HG03565 (cell line): ENCODE results near the gene SUMO4.
A peak's percentile ranks its signal among the peaks of the same experiment; 100 is the strongest.

Experiments used
- ATAC-seq: cut with Tn5 transposase; IDR thresholded peaks from one replicate; pipeline ENCODE4 v1.9.1; 2021; ENCODE audit warnings: mild to moderate bottlenecking, moderate library complexity; ENCODE audit not compliant: unreplicated experiment

The SUMO4 gene

DNA sequence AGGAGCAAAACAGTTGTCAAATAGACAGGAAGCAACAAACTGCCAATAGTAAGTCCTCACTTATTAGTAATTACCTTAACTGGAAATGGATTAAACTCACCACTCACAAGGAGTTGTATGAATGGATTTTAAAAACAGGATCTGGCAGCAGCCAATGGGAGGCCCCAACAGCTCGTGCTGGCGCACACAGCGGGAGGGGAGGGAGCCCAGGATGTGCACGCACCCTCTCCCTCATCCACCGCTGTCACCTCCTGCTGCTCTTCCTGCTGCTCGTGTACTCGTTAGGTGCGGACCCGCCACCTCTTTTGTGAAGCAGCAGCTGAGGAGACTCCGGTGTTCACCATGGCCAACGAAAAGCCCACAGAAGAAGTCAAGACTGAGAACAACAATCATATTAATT is at the start of gene SUMO4:
Gene SUMO4, plus strand, starts transcription at position 213 of the 400 bp plus-strand sequence. Its CDS starts 130 bp downstream, at position 343.
- no peak for ATAC-seq

DNA sequence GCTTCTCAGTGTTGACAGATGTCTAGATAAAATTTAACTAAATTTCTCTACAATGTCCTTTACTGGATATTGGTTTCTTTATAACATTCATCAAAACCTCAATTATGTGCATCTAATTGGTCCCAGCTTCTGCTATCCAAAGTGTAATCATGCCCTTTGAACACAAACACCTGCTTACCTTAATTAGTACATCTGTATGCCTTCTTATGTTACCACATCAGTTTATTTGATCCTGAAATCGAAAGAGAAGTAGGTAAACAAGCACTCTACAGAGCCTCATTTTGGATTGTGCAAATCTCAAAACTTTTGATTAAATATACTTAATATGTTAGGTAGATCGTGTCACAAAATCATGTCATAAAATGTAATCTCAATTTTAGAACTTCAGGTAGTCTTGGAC is 46.1 kb upstream of the SUMO4 start:
- ATAC-seq = no peak

DNA sequence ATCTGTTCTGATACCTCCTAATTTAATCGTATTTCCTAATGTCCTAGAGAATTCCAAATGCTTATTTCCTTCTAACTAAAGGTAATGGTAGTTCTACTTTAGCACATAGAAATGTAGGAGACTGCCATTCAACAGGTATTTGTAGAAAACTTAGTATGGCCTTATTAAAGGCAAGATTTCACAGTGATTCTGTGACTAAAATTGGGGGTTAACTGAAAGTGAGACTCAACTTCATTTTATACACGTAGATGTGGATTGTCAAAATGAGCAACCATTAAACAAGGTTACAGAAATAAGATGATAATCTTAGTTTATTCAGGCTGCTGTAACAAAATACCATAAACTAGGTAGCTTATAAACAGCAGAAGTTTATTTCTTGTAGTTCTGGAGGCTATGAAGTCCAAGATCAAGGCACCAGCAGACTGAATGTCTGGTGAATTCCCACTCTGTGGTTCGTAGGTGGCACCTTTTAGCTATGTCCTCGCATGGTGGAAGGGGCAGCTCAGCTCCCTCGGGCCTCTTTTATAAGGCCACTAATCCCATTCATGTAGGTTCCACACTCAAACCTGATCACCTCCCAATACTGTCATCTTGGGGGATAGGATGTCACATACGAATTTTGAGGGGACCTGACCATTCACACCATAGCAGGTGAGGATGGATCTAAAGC is 43.8 kb upstream of the SUMO4 start:
- no peak for ATAC-seq

DNA sequence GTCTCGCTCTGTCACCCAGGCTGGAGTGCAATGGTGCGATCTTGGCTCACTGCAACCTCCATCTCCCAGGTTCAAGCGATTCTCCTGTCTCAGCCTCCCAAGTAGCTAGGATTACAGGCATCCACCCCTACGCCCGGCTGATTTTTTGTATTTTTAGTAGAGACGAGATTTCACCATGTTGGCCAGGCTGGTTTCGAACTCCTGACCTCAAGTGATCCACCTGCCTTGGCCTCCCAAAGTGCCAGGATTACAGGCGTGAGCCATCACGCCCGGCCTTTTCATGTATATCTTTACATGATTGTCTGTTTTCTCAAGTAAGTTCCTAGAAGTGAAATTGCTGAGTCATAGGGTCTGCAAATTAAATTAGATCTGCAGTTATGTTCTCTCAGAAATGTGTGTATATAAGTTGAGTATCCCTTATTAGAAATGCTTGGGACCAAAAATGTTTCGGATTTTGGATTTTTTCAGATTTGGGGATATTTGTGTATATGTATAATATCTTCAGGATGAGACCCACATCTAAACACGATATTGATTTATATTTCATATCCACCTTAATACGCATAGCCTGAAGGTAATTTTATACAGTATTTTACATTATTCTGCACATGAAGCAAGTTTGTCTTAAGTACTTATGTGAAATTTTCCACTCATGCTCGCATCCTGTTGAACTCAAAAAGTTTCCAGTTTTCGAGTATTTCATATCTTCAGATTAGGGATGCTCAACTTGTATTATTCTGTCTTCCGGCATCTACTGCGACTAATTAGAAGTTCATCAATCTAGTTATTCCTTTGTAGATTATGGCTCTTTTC is 42.1 kb upstream of the SUMO4 start:
- no peak for ATAC-seq

DNA sequence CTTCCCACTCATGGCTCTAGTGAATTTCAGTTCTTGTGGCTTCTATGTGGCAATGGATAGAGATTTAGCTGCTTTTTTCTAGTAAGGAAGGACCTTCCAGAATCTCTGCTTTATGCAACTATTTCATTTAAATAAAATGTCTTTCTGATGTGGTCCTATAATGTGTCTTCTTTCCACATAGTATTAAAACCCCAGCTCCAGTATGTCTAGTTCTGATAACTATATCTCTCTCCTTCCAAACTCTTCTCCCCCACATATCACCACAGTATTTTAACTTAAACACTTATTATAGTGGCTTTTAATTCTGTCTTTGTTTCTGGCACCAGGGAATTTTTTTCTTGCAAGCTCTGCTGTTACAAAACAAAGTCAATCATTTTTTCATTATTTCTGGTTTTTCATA is 40.6 kb upstream of the SUMO4 start:
- no peak for ATAC-seq

DNA sequence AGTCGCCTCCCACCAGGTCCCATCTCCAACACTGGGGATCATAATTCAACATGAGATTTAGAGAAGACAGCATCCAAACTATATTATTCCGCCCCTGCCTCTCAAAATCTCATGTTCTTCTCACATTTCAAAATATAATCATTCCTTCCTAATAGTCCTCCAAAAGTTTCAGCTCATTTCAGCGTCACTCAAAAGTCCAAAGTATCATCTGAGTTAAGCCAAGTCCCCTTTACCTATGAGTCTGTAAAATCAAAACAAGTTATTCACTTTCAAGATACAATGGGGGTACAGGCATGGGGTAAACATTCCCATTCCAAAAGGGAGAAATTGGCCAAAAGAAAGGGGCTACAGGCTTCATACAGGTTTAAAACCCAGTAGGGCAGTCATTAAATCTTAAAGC is 39.5 kb upstream of the SUMO4 start:
- ATAC-seq = no peak

DNA sequence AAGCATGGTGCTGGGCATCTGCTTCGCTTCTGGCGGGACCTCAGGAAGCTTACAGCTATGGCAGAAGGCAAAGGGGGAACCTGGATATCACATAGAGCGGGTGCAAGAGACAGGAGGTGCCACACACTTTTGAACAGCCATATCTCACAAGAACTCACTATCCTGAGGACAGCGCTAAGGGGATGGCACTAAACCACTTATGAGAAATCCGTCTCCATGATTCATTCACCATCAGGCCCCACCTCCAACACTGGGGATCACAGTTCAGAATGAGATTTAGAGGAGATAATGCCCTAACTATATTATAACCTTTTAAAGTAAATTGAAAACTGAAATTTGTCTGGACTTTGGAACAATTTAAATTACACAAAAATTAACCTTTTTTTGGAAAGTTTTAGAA is 37.8 kb upstream of the SUMO4 start:
- ATAC-seq = no peak

DNA sequence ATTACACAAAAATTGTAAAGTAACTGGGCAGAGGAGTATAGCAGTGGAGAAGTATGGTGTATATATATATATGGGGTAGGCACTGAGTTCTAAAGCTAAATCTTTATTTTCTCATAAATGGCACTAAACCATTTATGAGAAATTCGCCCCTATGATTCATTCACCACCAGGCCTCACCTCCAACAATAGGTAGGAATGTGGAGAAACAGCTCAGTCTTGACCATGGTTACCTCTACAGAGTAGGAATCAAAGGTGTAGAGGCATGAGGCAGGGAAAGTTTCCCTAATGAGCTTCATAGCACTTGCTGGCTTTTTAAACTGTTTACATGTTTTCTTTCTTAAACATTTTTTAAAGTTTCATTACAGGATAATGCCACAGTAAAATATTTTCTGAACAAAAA is 36.9 kb upstream of the SUMO4 start:
- ATAC-seq = no peak

DNA sequence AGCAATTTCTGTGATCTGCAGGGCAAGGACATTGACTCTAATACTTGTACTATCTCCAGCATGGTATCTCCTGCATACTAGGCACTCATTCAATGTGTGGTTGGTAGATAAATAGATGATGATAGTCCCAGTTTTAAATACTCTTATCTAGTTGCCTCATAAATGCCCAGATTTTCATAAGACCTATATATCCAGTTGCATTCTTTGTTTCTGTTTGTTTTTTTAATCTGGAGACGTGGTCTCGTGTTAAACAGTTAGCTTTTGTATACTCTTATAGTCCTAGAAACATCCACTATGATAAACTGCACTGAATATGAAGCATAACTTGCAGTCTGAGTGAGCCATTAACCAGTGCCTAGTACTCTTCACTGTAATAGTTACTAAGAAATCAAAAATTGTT is 35.5 kb upstream of the SUMO4 start:
- ATAC-seq = no peak

DNA sequence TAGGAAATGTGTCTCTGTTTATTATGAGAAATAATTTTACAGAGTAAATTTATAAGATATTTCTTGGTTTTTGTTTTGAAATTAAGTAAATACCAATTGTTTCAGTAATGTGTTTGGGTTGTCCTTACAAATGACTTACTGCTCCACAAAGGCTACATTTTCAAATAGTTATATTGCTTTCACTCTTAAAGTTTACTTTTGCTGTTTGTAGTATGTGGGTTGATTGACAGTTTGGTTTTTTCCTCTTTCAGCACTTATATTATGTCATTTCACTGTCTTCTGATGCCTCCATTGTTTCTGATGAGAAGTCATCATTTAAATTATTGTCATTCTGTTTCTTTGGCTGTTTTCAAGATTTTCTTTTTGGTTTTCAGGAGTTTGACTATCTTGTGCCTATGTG is 34.9 kb upstream of the SUMO4 start:
- no peak for ATAC-seq

DNA sequence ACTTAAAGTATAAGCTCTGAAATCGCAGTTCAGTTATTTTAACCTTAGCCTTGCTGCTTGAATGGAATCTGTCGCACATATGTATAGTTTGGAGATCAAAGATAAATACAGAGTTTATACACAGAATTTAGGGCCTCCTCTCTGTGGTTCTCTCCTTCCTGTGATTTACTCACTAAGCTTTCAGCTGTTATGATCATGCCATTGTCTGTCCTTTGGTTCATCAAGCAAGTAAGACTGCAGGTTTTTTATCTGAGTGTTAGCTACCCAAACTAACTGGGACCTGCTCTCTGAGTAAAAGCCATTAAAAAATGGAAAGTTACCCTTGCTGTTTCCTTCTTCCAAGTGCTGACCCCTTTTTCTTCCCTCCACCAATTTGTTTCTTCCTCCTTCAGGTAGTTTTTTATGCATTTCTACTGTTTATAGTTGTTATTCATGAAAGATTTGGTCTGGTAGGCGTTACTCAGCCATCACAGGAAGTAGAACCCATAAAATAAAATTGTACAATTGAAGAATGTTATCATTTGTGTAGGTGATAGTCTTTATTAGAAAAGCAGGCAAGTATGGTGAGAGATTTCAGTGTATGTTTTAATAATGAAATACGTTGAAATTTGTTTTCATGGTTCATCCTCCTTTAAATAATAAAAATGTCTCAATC is 33.7 kb upstream of the SUMO4 start:
- ATAC-seq = no peak

DNA sequence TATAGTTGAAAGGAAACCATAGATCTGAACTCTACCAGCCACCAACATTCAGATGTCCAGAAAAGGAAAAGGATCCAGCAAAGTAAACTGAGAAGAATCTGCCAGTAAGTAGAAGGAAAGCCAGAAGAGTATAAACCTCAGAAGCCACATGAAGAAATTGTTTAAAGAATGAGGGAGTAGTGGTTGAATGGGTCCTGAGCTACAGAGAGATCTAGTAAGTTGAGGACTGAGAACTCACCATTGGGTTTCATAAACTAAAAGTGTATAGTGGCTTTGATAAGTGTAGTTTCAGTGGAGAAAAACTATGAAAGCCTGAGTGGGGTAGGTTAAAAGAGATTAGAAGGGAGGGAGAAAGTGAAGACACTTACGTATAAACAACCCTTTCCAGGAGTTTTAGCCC is 32.0 kb upstream of the SUMO4 start:
- ATAC-seq = peak; percentile 55

DNA sequence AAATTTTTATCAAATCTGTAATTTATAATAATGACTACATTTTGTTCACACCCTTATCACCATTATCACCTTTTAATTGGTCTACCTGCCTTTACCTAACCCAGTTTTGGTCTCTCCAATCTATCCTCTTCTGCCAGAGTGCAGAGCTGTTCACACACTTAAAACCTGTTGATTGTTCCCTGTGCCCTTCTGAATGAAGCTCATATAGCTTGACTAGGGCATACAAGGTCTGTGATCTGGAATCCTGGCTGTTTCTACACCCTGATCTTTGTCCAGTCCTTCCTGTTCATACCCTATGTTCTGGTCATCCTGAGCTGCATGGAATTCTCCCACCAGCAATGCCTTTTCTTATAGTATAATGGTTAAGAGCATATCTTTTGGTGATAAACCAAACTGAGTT is 28.9 kb upstream of the SUMO4 start:
- no peak for ATAC-seq

DNA sequence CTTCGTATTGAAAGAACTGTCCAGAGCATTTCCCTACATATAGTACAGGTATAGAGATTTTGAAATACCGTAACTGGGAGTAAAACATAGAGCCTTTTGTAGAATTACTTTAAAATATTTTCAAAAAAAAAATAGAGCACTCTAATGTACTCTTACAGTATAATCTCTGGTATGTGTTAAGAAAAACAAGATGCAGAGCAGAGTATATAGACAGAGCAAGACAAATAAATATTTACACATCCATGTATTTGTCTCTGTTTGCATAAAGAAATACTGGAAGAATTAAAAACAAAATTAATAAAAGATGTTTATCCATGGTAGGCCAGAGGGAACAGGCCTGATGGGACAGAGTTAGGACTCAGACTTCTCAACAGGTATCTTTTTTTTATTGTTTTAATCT is 28.0 kb upstream of the SUMO4 start:
- ATAC-seq = no peak

DNA sequence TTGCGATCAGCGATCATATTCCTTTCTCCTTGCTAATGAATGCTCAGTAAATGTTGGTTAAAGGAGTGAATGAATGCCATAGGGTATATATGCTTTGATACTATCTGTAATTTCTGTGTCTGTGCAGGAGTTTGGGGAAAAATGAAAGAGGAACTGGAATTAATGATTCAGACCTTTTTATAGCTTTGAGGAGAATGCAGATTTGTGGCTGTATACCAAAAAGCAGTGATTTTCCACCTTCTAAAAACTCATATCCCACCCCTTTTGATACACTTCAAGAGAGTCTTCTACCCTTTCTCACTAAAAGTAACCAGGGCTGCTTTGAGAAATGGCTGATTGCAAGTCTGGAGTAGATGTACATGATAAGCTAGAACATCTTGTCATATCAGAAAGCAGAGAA is 26.6 kb upstream of the SUMO4 start:
- ATAC-seq = no peak

DNA sequence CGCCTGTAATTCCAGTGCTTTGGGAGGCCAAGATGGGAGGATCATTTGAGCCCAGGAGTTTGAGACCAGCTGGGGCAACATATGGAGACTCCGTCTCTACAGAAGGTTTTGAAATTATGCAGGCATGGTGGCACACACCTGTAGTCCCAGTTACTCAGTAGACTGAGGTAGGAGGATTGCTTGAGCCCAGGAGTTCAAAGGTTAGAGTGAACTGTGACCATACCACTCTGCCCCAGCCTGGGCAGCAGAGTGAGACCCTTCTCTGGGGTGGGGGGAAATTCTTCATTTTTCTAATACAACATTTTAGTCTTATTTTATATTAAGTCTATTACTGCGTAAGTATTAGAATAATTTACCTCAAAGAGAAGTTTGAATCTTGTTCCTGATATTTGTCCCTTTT is 20.1 kb upstream of the SUMO4 start:
- no peak for ATAC-seq

DNA sequence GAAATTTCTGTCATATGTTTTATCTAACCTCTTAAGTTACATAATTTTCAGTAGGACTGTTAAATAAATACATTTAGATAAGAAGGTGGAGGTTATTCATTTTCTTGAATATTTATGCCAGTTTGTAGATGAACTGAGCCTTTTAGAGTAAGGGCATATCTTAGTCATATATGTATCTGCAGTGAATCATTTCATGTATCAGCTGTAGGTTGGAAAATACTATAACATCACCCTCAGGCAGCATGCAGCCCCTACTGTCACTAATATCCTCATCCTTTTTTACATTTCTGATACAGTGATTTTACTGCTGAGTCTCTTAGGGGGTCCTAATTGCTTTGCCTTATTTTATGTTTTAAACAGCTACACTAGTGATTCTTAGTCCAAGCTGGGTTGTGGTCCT is 19.5 kb upstream of the SUMO4 start:
- ATAC-seq = no peak

DNA sequence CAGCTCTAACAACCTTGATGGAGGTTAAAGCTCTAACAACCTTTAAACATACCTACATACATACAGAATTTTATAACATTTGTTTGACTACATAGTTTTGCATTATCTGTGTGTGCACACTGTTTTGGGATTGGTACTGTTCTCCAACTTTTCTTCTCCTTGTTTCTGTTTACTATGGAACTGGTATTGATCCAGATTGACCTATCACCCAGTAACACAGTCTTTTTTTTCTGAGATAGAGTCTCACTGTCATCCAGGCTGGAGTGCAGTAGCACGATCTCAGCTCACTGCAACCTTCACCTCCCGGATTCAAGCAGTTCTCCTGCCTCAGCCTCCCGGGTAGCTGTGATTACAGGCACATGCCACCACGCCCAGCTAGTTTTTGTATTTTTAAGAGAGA is 16.7 kb upstream of the SUMO4 start:
- ATAC-seq = no peak

DNA sequence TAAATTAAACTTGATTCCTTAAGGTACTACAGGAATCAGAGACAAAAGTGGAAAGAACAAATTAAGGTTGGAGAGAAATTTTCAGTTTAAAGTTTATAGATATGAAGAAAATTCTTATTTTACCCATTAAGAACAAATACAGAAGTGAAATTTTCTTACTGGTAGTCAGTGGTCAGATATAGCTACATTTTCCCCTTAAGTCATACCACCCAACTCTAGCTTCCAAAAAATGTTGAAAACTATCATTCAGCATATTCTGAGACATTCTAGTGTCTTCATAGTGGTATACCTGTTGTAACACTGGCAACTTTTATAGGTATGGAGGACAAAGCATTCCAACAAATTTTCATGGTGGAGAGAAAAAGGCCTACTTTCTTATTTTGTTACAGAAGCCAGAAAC is 15.6 kb upstream of the SUMO4 start:
- no peak for ATAC-seq

DNA sequence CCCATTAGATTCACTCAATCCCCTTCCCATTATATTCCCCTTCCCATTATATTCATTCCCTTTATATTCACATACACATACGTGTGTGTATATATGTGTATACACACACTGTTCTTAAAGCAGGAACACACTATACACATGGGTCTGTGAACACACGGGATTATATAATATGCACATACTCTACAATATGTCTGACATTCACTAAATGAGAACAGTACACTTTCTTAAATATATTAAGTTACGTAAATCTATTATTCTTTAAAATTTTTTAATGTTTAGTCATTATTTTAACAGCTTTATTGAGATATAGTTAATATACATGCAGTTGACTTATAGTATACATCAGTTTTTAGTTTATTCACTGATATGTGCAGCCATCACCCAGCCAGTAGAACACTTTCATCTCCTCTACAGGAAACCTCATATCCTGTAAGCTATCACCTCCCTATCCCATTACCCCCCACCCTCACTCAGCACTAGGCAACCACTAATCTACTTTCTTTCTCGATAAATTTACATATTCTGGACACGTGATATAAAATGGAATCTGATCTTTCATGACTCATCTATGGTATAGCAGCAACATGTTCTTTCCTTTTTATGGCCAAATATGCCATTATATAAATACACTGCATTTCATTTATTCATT is 13.9 kb upstream of the SUMO4 start:
- no peak for ATAC-seq

DNA sequence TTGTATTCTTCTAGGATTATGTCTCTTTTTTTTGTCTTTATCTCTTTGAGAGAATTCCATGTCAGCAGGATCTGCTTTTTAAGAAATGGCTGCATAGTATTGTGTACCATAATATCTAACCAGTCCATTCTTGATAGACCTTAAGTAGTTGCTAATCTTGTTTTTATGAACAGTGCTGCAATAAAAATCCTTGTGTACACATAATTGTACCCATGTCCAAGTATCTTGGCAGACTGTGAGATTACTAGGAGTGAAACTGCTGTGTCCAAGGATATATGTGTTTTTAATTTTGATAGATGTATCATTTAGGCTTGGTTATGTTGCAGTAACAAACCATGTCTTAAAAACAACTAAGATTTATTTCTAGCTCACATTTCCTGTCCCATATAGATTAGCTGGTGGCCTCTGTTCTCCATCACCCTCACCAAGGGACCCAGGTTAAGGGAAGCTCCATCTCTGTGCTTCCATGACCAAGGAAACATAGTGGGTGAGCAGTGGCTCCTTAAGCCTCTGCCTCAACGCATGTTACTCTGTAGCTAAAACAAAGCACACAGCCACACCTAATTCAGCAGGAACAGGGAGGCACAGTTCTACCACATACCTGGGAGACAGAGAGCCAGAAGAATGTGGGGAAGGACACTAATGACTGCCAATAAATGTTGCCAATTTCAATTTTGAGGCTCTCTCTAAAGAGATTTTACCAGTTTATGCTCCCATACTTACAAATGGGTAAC is 12.1 kb upstream of the SUMO4 start:
- no peak for ATAC-seq
